BJ (cell line): ENCODE measurements around the gene SLC12A3. TPM values are rescaled to one million over a fixed set of nuclear protein-coding genes. Genes with fewer than 3 reads are reported as not detected.
A peak's percentile ranks its signal among the peaks of the same experiment; 100 is the strongest.
"Not testable (repeated sequence)": the region's sequence is repeated elsewhere in the genome, so short reads cannot be mapped to it uniquely, and the experiment has no call there.

Experiments used
- CTCF ChIA-PET: fragments of 350-600 bp; formaldehyde crosslinking; extraction: SDS; loops from one replicate; lab custom pipeline; 2021; ENCODE audit warnings: antibody characterized with exemption, inconsistent platforms; lab: Yijun Ruan, JAX
- POLR2A ChIA-PET: fragments of 300-600 bp; sonication (Branson Sonifier 250); formaldehyde crosslinking; extraction: SDS; loops from one replicate; lab custom pipeline; 2021; ENCODE audit warnings: antibody characterized with exemption; lab: Charles Lee
- DNase-seq: peaks from one replicate; pipeline ENCODE4 v3.0.0-alpha.2; 2011; ENCODE audit warnings: low read depth
- H3K27me3 ChIP-seq: 2 replicates; pipeline ENCODE4 v1.6.0; 2011; ENCODE audit warnings: low read length; ENCODE audit not compliant: control insufficient read depth, insufficient read depth
- H3K36me3 ChIP-seq: 2 replicates; pipeline ENCODE4 v1.5.1; 2011; ENCODE audit warnings: low read length; ENCODE audit not compliant: control insufficient read depth, insufficient read depth
- H3K4me3 ChIP-seq: 2 replicates; pipeline ENCODE4 v1.5.1; 2011; ENCODE audit warnings: low read depth, mild to moderate bottlenecking, control low read depth, low read length
- CTCF ChIP-seq: IDR thresholded peaks from 2 replicates; pipeline ENCODE4 v1.5.1; 2011; ENCODE audit warnings: low read depth, mild to moderate bottlenecking, control low read depth, inconsistent platforms, low read length, moderate library complexity; ENCODE audit not compliant: insufficient read depth
- polyA plus RNA-seq: library from polyadenylated mRNA; depleted of rRNA; stranded (reverse); fragments of >200 nt; gene quantifications from 2 replicates; pipeline ENCODE4 v1.2.3, GENCODE V29; 2011

Gene SLC12A3
- polyA plus RNA-seq, 1 experiment = not detected

- ChIA-PET CTCF (interaction anchor here (0.7 to 1.6 kb wide), 5 partner anchors 11 to 138 kb away, joined by 3 to 5 read pairs (median 3); no protein-coding TSS in a partner anchor), POLR2A (interaction anchor here (0.6 to 0.8 kb wide), 9 partner anchors 12 to 108 kb away, joined by 3 to 16 read pairs (median 4); no protein-coding TSS in a partner anchor)
- no peak for DNase-seq
- H3K36me3 ChIP-seq = peaks cover under 1% of the 10 kb centered on the region
- H3K27me3 ChIP-seq = no peaks in the 10 kb centered on the region
- no peak for TF ChIP-seq CTCF
- H3K4me3 ChIP-seq = peak overlapping the region; percentile 100
Observed at GRCh38 chr16:56931271-56931891, 66.4 kb downstream of the SLC12A3 start.

GRCh38 chr16:56931892-56932720 is 67.1 kb downstream of the SLC12A3 start, which contains the start of gene HERPUD1:
HERPUD1 (plus strand) TSS chr16:56932142; CDS start chr16:56932245, 103 bp downstream.
- peaks cover 5% of the 10 kb centered on the region for H3K36me3 ChIP-seq
- POLR2A ChIA-PET = interaction anchor here (0.6 to 1.2 kb wide), 10 partner anchors 12 to 107 kb away, joined by 3 to 16 read pairs (median 4); no protein-coding TSS in a partner anchor

GRCh38 chr16:56932721-56933619 is 68.0 kb downstream of the SLC12A3 start:
- CTCF ChIA-PET = interaction anchor here (0.8 to 2.0 kb wide), 6 partner anchors 12 to 140 kb away, joined by 3 to 7 read pairs (median 4); no protein-coding TSS in a partner anchor
- peak overlapping the region; percentile 100 for H3K4me3 ChIP-seq
- peaks cover 5% of the 10 kb centered on the region for H3K36me3 ChIP-seq
- no peak for DNase-seq
- POLR2A ChIA-PET = interaction anchor here (0.6 to 1.2 kb wide), 2 partner anchors 20 to 108 kb away, joined by 3 to 4 read pairs; no protein-coding TSS in a partner anchor
- no peak for TF ChIP-seq CTCF
- H3K27me3 ChIP-seq = no peaks in the 10 kb centered on the region

More at GRCh38 chr16:56931892-56932720, 67.1 kb downstream of the SLC12A3 start, which contains the start of gene HERPUD1:
- Histone ChIP-seq H3K4me3 (peak within 1 kb of the TSS; percentile 100), H3K27me3 (no peaks in the 10 kb centered on the region)
- peak; percentile 80 for DNase-seq
- TF ChIP-seq CTCF = no peak
- CTCF ChIA-PET = interaction anchor here (1.0 to 1.6 kb wide), 5 partner anchors 12 to 59 kb away, joined by 3 to 5 read pairs (median 3); no protein-coding TSS in a partner anchor

- H3K36me3 ChIP-seq = peaks cover 13% of the 10 kb centered on the region
- ChIA-PET CTCF (interaction anchor here (1.0 to 2.0 kb wide), 4 partner anchors 11 to 141 kb away, joined by 3 to 7 read pairs (median 4); no protein-coding TSS in a partner anchor), POLR2A (interaction anchor here (0.6 to 0.8 kb wide), 5 partner anchors 14 to 110 kb away, joined by 3 to 16 read pairs (median 4); no protein-coding TSS in a partner anchor)
- peak overlapping the region; percentile 100 for H3K4me3 ChIP-seq
- no peaks in the 10 kb centered on the region for H3K27me3 ChIP-seq
- TF ChIP-seq CTCF = no peak
- no peak for DNase-seq
Observed at GRCh38 chr16:56933828-56934598, 69.0 kb downstream of the SLC12A3 start.

GRCh38 chr16:56934599-56935145 is 69.7 kb downstream of the SLC12A3 start:
- not testable (repeated sequence) for H3K27me3 ChIP-seq, DNase-seq
- Histone ChIP-seq H3K36me3 (peaks cover 15% of the 10 kb centered on the region), H3K4me3 (peak overlapping the region; percentile 100)
- CTCF ChIA-PET = interaction anchor here (1.0 to 2.0 kb wide), 2 partner anchors 111 to 141 kb away, joined by 3 to 6 read pairs; no protein-coding TSS in a partner anchor
- POLR2A ChIA-PET = interaction anchor here (0.7 to 0.8 kb wide), 3 partner anchors 24 to 54 kb away, joined by 4 to 16 read pairs (median 12); no protein-coding TSS in a partner anchor
